Astrocyte (in vitro differentiated cells and primary cell): ENCODE measurements around the gene RCAN3.

Experiments
- EZH2 ChIP-seq: IDR thresholded peaks from 2 replicates; pipeline ENCODE4 v1.6.1; 2012; ENCODE audit warnings: mild to moderate bottlenecking, low read length, inconsistent platforms; ENCODE audit not compliant: insufficient read depth
- TF ChIP-seq, protein P1 (sequence below): IDR thresholded peaks from 2 replicates; pipeline ENCODE4 v1.5.1; 2011; ENCODE audit warnings: low read depth, mild to moderate bottlenecking, inconsistent platforms, low read length, moderate library complexity; ENCODE audit not compliant: insufficient read depth

DNA sequence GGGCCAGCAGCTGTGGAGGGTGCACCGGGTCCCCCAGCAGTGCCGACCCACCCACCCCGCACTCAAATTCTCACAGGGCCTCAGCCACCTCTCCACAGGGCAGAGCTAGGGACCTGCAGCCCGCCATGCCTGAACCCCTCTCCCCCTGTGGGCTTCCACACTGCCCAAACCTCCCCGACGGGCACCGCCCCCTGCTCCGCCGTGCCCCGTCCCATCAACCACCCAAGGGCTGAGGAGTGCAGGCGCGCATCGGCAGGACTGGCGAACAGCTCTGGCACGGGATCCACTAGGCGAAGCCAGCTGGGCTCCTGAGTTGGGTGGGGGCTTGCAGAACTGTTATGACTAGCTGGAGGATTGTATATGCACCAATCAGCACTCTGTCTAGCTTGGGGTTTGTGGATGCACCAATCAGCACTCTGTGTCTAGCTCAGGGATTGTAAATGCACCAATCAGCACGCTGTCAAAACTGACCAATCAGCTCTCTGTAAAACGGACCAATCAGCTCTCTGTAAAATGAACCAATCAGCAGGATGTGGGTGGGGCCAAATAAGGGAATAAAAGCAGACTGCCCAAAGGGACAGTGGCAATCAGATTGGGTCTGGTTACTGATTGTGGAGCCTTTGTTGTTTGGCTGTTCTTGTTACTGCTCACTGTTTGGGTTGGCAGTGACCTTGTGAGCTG lies 12.4 kb upstream of the RCAN3 start:
- TF ChIP-seq, protein P1, sequence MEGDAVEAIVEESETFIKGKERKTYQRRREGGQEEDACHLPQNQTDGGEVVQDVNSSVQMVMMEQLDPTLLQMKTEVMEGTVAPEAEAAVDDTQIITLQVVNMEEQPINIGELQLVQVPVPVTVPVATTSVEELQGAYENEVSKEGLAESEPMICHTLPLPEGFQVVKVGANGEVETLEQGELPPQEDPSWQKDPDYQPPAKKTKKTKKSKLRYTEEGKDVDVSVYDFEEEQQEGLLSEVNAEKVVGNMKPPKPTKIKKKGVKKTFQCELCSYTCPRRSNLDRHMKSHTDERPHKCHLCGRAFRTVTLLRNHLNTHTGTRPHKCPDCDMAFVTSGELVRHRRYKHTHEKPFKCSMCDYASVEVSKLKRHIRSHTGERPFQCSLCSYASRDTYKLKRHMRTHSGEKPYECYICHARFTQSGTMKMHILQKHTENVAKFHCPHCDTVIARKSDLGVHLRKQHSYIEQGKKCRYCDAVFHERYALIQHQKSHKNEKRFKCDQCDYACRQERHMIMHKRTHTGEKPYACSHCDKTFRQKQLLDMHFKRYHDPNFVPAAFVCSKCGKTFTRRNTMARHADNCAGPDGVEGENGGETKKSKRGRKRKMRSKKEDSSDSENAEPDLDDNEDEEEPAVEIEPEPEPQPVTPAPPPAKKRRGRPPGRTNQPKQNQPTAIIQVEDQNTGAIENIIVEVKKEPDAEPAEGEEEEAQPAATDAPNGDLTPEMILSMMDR = no peak
- TF ChIP-seq EZH2 = no peak
